ELR (cell line): ENCODE measurements around the gene POLR3H.
"Not testable (repeated sequence)": the region's sequence is repeated elsewhere in the genome, so short reads cannot be mapped to it uniquely, and the experiment has no call there.

ENCODE experiments used
- DNase-seq: peaks from one replicate; pipeline ENCODE4 v3.0.0-alpha.2; 2015; ENCODE audit warnings: low read depth

The POLR3H gene, protein sequence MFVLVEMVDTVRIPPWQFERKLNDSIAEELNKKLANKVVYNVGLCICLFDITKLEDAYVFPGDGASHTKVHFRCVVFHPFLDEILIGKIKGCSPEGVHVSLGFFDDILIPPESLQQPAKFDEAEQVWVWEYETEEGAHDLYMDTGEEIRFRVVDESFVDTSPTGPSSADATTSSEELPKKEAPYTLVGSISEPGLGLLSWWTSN

DNA sequence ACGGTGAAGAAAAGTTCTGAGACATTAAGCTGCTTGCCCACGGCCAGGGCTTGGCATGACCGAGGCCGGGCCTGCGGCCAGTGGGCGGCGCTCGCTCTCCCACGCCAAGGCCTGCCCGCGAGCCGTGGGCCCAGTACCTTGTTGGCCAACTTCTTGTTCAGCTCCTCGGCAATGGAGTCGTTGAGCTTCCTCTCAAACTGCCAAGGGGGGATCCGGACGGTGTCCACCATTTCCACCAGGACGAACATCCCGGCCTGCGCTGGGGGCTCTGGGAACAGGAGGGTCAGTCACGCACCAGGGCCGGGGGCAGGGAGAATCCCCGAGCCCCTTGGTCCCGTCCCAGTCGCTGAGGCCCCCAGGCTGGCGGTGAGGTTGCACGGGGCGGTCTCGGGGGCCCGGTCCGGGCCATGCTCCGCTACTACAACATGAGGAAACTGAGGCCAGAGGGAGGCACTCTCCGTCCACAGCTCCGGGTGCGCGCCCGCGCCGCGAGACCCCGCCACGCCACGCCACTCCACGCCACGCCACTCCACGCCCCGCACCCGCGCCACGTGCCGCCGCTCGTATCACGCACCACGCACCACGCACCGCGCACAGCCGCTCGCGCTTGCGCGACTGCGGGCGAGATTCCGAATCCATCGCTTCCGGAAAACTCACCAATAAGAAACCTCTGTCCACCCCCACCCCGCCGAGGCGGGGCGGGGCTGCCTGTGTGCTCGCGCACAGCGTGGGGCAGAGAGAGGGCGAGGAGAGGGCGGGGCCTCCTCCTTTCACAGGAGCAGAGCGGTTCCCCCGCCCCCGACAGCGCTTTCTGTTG, at the start of gene POLR3H:
Gene POLR3H (minus strand): TSS at position 617 of the 817 bp plus-strand sequence. CDS start 369 bp downstream, at position 248.
- DNase-seq = peak; percentile 98

DNA sequence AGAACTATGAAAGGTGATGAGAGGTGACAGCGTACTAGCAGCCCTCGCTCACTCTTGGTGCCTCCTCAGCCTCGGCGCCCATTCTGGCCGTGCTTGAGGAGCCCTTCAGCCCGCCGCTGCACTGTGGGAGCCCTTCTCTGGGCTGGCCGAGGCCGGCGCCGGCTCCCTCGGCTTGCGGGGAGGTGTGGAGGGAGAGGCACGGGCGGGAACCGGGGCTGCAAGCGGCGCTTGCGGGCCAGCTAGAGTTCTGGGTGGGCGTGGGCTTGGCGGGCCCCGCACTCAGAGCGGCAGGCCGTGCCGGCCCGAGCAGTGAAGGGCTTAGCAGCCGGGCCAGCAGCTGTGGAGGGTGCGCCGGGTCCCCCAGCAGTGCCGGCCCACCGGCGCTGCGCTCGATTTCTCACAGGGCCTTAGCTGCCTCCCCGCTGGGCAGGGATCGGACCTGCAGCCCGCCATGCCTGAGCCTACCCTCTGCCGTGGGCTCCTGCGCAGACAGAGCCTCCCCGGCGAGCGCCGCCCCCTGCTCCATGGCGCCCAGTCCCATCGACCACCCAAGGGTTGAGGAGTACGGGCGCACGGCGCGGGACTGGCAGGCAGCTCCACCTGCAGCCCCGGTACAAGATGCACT, 49.2 kb upstream of the POLR3H start:
- DNase-seq = not testable (repeated sequence)

DNA sequence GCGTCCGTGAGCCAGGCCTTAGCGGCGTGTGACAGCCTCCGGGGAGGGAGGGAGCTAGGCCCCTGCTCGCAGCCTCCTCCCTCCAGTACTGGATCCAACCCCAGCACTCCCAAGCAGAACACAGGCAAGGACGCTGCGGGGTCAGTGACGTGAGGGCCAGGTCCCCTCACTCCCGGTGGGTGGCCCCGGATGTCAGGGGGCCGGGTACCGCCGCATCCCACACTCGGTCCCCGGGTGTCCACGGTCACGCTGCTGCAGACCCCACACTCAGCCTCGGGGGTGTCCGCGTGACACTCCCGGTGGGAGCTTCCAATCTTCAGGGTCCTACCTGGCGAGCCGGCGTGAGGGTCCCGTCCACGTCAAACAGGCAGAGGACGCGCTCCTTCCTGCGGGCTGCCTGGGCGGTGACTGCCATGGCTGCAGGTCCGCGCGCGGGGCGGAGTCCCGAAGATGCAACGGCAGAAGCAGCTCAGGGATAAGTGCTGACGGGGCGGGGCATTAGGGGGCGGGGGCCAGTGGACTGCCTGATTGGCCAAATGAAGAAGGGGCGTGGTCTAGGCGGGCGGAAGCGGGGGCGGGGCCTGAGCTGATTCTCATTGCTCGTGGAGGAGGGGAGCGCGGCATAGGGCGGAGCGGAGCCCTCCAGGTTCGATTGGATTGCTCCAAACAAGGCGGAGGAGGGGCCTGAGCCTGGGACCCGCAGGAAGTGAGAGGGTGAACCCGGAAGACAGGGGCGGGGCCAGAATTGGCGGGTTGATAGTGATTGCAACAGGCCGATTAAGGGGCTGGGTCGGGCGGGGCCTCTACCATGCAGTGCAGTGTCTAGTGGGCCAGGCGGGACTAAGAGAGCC, 45.3 kb upstream of the POLR3H start, which contains the start of gene PMM1:
Gene PMM1 (minus strand): TSS at position 450 of the 851 bp plus-strand sequence. CDS start 35 bp downstream, at position 415.
- DNase-seq = peak; percentile 100

DNA sequence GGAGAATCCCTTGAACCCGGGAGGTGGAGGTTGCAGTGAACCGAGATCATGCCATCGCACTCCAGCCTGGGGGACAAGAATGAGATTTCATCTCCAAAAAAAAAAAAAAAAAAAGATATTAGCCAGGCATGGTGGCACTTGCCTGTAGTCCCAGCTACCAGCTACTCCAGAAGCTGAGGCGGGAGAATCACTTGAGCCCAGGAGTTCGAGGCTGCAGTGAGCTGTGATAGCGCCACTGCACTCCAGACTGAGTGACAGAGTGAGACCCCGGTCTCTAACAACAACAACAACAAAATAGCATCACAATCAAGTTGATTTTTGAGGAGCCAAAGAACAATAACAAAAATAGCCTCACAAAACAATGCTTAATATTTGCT, 43.1 kb upstream of the POLR3H start:
- DNase-seq = no peak

DNA sequence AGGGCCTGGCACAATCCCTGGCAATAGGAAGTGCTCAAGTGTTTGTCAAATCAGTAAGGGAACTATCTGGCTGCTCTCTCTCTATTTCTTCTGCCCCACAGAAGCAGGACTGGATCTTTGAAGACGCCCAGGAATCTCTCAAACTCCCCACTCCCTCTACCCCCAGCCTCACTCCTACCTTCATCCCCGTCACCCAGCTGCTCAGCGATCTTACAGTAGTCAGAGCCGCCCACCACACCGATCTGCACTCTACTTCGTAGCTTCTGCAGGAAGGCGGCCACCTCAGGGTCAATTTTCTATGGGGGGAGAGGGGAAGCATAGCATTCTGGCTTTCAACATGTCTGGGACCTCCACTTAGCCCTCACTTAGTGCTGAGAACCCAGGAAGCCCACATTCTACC, 41.6 kb upstream of the POLR3H start:
- DNase-seq = no peak

DNA sequence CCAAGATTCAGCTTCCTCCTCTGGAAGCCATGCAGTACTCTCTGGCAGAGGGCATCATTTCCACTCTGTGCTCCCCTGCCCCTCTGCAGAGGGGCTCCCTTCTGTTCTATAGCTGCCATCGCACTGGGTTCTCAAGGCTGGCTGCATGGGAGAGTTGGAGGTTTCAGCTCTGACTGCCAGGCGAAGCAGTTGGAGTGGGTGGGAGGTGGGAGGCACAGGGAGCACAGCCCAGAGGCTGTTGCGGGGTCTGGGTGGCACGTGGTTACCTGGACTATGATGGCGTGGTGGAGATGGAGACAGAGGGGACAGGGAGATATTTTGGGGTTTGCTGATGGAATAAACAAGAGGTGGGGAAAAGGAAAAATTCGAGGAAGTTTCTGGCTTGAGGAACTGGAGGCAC, 40.6 kb upstream of the POLR3H start:
- no peak for DNase-seq

- no peak for DNase-seq
Observed at GRCh38 chr22:41582694-41583093, 38.4 kb upstream of the POLR3H start.

DNA sequence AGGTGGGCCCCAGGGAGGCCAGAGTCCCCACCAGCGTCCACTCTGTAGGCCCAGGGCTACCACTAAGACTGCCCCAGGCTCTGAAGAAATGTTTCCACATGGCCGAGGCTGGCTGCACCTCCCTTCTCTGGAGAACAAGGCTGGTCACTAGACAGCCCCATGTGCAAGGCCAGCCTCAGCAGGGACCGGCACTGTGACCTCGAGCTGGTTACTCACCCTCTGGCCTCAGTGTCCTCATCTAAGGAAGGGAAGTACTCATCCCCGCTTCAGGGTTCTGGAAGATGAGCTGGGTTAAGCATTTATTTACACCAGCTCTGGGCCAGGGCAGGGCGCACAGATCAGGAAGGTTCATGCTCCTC, 35.7 kb upstream of the POLR3H start:
- DNase-seq = no peak

DNA sequence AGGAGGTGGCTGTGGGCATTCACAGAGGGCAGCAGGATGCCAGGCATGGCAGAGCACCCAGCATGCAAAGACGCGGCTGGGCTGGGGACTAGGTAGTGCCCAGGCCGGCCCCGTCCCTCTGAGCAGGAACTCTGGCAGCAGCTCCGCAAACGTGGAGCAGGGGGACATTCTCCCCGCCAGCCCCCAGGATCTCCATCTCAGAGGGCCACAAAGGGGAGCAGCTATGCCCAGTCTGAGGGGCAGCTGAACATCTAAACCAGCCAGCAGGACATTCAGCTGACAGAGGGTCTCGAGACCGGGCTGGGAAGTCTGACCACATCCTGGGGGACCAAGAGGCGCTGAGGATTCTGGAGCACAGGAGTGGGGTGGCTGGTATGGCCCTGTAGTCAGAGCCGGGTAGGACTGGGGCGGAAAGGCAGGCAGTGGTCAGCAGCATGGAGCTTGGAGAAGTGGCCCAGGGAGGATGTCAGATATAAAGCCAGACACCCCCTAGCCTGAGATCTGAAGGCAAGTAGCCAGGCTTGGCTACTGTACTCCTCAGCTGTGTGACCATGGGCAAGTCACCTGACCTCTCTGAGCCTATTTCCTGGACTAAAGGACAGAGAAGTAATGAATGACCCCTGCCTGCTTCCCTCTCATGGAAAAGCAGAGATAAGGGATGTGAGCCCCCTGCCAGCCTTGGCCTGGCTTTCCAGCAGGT, 35.2 kb upstream of the POLR3H start:
- no peak for DNase-seq

- DNase-seq = no peak
Observed at GRCh38 chr22:41578818-41579217, 34.5 kb upstream of the POLR3H start.

DNA sequence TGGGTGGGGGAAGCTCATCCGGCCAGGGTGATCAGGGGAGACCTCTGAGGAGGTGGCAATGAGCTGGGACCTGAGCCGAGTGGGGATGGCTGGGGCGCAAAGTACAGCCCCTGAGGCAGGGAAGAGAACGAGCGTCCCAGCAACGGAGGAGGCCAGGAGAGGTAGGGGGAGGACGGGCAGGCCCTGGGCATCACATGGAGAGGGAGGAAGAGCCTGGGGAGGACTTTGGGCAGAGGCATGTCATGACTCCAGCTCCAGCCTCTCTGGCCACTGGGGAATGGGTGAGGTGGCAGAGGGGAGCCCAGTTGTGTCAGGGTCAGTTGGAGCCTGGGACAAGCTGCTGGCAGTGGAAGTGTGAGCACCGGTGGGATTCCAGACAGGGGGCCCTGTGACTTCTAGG, 33.8 kb upstream of the POLR3H start:
- DNase-seq = no peak

DNA sequence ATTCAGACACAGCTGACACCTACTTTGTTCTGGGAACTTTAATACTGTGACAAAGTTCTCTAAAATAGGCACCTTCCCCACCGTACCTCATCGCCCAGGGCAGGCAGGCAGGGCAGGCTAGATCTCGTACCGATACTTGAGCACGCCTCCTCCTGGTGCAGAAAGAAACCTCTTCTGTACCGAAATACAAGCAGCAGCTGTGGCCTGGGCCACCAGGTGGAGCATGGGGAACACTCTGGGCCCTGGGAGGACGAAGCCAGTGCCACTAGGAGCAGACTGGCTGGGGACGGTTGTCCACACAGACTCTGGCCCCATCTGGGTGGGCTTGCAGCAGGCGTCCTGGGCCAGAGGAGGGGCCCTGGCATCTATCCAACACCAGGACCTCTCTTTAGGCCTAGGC, 32.6 kb upstream of the POLR3H start:
- DNase-seq = peak; percentile 75

DNA sequence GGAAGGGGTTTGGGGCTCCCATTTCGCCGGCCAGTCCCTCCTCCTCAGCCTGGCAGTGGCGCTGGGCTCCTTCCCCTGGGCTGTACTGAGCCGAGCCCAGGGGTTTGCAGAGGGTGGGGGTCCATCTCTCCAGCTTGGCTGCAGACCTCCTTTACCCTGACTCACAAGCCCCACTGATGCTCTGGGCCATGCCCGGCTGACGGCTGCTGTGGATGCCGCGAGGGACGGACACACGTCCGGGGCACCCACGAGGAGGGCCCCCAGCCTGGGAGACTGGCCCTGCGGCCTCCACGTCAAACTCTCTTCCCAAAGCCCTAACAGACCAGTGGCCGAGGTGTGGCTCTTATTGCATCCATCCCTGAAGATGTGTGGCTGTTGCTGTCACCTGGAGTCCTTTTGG, 31.3 kb upstream of the POLR3H start:
- DNase-seq = no peak

- no peak for DNase-seq
Observed at GRCh38 chr22:41574847-41575381, 30.6 kb upstream of the POLR3H start.

DNA sequence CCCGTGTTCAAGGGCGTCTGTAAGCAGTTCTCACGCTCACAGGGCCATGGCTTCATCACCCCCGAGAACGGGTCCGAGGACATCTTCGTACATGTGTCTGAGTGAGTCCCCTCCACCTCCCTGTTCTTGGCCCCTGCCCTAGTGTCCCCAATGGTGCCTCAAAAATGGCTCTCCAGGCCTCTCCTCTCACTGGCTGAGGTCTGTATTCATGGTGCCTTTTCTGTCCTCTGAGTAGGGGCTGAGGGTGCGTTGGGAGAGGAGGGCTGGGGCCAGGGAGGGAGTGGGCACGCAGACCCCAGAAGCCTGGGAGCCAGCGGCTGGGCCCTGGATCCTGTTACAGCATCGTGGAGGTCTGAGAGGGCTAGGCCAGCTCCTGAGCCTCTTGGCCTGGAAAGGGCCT, 29.4 kb upstream of the POLR3H start:
- DNase-seq = no peak

GRCh38 chr22:41572305-41572704, 28.0 kb upstream of the POLR3H start:
- DNase-seq = not testable (repeated sequence)

DNA sequence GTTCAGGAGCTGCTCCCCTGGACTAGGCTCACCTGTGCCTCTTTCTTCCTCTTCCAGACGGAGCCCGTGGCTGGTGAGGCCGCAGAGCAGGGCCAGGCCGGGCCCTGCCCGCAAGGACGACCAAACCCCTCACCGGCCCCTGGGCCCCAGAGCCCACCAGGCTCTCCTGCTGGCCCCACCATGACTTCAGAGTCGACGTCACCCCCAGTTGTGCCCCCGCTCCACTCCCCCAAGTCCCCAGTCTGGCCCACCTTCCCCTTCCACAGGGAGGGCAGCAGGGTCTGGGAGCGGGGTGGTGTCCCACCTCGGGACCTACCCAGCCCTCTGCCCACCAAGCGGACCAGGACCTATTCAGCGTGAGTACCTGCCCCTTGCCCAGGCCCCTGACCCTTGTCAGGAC, 27.5 kb upstream of the POLR3H start:
- DNase-seq = no peak

DNA sequence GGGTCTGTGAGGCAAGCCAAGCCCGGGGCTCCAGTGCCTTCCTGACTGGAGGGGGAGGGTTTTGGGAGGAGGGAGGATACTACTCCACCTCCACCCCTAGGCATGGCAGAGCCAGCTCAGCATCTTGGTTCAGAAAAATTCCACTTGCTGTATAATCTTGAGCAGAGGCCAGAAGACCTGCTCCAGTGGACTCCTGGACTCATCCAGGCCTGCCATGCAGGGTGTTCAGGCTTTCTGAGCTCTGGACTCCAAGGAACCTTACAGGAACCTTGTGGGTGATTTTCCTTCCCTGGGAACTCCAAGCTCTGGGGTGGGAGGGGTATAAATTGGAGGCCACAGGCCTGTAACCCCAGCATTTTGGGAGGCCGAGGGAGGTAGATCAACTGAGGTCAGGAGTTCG, 26.0 kb upstream of the POLR3H start:
- no peak for DNase-seq

- no peak for DNase-seq
Observed at GRCh38 chr22:41568811-41569210, 24.5 kb upstream of the POLR3H start.

DNA sequence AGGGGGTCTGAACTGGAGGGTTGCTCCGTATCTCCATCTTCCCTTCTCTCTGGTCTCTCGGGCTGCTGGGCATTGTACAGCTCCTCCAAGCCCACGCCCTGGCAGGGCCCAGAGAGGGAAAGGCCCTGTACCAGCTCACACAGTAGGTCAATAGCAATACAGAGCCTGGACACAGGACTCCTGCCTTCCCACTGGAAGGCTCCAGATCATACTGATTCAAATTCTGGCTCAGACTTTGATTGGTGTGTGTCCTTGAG, 23.2 kb upstream of the POLR3H start:
- DNase-seq = no peak

- peak; percentile 90 for DNase-seq
Observed at GRCh38 chr22:41565403-41566054, 21.3 kb upstream of the POLR3H start.
